ENCODE results near the gene RBM43. TPM values are rescaled to one million over a fixed set of nuclear protein-coding genes. Genes with fewer than 3 reads are reported as not detected.
"Not testable (repeated sequence)": the region's sequence is repeated elsewhere in the genome, so short reads cannot be mapped to it uniquely, and the experiment has no call there.

Gene RBM43
- 1 to 10 TPM; 2.5 to 4.9 (median 3.9) TPM for total RNA-seq

DNA sequence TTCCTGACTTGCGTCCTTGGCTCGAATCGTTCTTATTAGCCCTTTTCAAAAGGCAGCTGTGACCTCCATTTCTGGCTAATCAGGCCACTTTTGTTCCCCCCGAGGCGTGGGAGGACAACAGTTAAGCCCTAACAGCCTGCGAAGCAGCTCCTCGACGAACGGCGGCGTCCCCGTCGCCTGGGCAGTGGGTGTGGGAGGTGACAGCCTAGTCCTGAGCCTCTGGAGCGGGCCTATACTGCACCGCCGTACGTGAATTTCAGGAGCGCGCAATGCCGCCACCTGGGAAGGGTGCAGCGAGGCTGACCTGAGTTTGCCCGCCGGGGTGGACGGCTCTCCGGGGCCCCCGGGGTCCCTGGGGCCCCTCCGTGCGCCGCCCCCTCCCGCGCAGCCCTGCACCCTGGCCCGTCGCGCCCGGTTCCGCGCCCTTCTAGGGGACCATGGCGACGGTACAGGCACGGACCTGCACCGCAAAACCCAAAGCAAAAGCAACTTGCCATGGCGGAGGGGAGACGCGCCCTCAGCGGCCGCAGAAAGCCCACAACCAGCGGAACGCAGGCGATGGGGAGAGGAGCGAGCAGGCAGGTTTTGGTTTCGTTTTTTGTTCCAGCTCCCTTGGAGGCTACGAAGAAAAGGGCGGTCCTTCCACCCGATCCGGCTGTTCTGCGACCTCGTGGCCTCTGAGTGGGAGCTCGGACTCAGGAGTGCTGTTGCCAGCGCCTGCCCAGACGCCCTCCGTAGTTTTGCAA is at the start of gene RBM43:
TSS of gene RBM43 (minus strand) at position 633 of the 746 bp plus-strand sequence. CDS start at position 497, 136 bp downstream.
- intact Hi-C loops (cut with DNase I; ENCODE audit: low total_unique reads) = no loop called here
- DNase-seq (ENCODE audit: low spot score in 2 of 2) = peak; percentile 88 to 98
- TF ChIP-seq, protein P1, sequence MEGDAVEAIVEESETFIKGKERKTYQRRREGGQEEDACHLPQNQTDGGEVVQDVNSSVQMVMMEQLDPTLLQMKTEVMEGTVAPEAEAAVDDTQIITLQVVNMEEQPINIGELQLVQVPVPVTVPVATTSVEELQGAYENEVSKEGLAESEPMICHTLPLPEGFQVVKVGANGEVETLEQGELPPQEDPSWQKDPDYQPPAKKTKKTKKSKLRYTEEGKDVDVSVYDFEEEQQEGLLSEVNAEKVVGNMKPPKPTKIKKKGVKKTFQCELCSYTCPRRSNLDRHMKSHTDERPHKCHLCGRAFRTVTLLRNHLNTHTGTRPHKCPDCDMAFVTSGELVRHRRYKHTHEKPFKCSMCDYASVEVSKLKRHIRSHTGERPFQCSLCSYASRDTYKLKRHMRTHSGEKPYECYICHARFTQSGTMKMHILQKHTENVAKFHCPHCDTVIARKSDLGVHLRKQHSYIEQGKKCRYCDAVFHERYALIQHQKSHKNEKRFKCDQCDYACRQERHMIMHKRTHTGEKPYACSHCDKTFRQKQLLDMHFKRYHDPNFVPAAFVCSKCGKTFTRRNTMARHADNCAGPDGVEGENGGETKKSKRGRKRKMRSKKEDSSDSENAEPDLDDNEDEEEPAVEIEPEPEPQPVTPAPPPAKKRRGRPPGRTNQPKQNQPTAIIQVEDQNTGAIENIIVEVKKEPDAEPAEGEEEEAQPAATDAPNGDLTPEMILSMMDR (IDR thresholded peaks at IDR 0.05) = no peak
- peak in 1 of 2 donors; percentile 3 for TF ChIP-seq POLR2A (IDR thresholded peaks at IDR 0.05)
- 0 to 1% methylated on average over 49 to 50 of the region's 61 CpGs for WGBS, 2 donors
- H3K4me3 ChIP-seq (ENCODE audit: low read depth, poor library complexity, severe bottlenecking) = peak within 1 kb of the TSS; percentile 92

DNA sequence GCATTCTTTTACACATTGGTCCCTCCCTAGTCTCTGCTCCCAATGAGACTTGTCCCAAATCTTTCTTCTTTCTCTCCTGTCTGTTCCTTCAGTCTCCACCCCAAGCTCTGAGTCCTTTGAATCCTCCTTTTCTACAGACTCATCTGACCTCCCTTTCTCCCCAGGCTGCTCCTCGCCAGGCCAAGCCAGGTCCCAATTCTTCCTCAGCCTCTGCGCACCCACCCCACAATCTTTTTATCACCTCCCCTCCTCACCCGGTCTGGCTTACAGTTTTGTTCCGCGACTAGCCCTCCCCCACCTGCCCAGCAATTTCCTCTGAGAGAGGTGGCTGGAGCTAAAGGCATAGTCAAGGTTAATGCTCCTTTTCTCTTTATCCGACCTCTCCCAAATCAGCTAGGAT is 48.6 kb upstream of the RBM43 start:
- DNase-seq (ENCODE audit: low spot score in 2 of 2); H3K4me3 ChIP-seq (ENCODE audit: low read depth, poor library complexity, severe bottlenecking); intact Hi-C loops (cut with DNase I; ENCODE audit: low total_unique reads): not testable (repeated sequence)
- WGBS, 2 donors = 96 to 98% methylated on average over 6 of the region's 6 CpGs

DNA sequence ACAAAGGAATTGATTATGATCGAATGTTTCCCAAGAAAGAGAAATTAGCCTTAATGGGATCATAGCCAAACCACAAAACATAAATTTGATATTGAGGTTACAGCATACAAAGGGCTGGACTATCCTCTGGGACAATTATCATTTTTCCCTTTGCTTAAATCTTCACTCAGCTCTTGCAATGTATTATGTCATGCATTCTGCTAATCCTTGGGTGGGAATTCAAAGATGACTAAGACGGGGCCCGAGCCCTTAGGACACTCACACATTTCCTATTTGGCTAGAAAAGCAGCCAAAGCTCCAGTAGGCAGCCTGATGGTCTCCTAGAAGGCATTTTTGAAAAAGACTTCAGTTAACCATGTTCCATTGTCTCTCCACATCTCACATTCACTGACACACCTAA is 45.0 kb upstream of the RBM43 start:
- DNase-seq (ENCODE audit: low spot score in 2 of 2) = no peak
- TF ChIP-seq, protein P1 (IDR thresholded peaks at IDR 0.05) = no peak
- no peak for TF ChIP-seq POLR2A (IDR thresholded peaks at IDR 0.05)
- no peak overlapping the region for H3K4me3 ChIP-seq (ENCODE audit: low read depth, poor library complexity, severe bottlenecking)
- intact Hi-C loops (cut with DNase I; ENCODE audit: low total_unique reads) = no loop called here
- 32 to 34% methylated on average over 3 of the region's 3 CpGs for WGBS, 2 donors

DNA sequence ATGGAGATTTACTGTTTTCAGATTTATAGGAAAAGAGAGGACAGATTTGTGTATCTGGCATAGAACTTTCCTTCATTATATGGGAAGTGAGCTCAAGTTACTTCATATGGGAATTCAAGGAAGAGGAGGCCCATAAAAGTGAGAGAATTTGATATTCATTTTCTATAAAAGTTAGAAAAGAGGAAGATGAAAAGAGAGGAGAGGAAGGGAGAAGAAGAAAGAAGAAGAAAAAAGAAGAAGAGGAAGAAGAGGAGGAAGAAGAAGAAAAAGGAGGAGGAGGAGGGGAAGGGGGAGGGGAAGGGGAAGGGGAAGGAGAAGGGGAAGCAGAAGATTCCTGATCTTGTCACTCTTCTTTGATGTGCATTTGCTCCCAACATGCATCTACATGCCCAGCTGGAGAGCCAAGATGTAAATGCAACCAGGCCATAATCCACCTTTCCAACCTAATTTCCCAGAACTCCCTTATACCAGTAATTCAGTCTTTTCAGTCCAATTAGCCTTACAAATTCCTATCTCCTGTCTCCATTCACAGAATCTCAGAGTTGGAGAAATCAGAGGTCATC is 43.5 kb upstream of the RBM43 start:
- TF ChIP-seq, protein P1 (IDR thresholded peaks at IDR 0.05) = no peak
- TF ChIP-seq POLR2A (IDR thresholded peaks at IDR 0.05) = no peak
- H3K4me3 ChIP-seq (ENCODE audit: low read depth, poor library complexity, severe bottlenecking) = no peak overlapping the region
- no peak for DNase-seq (ENCODE audit: low spot score in 2 of 2)
- intact Hi-C loops (cut with DNase I; ENCODE audit: low total_unique reads) = no loop called here

DNA sequence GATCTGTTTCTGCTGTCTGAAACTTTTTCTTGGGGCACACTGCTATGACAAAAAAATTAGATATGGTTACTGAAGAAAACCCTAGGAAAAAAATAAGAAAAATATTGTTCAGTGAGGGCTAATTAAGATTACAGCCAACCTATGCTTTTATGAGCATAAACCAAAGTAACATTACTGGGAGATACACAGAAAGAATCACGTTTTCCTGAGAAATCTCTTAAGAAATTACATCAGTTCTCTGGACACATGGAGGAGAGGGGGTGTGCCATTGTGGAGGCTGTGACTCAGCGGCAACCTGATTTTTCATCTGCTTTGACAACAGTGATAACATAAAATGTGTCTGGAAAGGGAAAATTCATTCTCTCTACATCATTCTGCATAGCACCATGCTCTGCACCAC is 41.2 kb upstream of the RBM43 start:
- no peak for DNase-seq (ENCODE audit: low spot score in 2 of 2)
- no peak overlapping the region for H3K4me3 ChIP-seq (ENCODE audit: low read depth, poor library complexity, severe bottlenecking)
- WGBS, 2 donors = 66 to 70% methylated on average over 2 of the region's 2 CpGs
- TF ChIP-seq POLR2A (IDR thresholded peaks at IDR 0.05) = no peak
- TF ChIP-seq, protein P1 (IDR thresholded peaks at IDR 0.05) = no peak
- intact Hi-C loops (cut with DNase I; ENCODE audit: low total_unique reads) = no loop called here

DNA sequence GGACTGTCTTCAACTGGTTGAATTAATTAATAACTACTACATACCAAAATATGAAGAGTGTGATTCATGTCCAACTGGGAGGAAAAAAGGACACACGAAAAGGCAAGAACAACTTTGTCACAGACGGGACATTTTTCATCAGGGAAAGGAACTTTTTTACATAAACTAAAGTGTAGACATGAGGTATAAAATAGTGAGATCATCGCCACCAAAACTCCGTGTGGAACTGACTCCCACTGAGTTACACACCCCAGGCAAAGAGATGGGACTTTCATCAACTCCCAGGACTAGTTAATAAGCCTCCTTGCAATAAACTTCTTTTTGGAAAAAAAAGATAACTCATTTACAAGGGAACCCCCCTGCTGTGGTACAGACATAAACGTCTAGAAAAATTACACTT is 40.7 kb upstream of the RBM43 start:
- TF ChIP-seq, protein P1 (IDR thresholded peaks at IDR 0.05) = no peak
- no peak for TF ChIP-seq POLR2A (IDR thresholded peaks at IDR 0.05)
- 48 to 59% methylated on average over 5 of the region's 5 CpGs for WGBS, 2 donors
- no peak overlapping the region for H3K4me3 ChIP-seq (ENCODE audit: low read depth, poor library complexity, severe bottlenecking)
- intact Hi-C loops (cut with DNase I; ENCODE audit: low total_unique reads) = no loop called here
- DNase-seq (ENCODE audit: low spot score in 2 of 2) = no peak
